Activated CD8-positive, alpha-beta memory T cell treated with anti-CD3 and anti-CD28 coated beads, Interleukin-2, amount 50 U/mL, for 24 hours (primary cell): Measurements from ENCODE around the gene EIF5AL1.
"Not testable (repeated sequence)": the region's sequence is repeated elsewhere in the genome, so short reads cannot be mapped to it uniquely, and the experiment has no call there.

ENCODE experiments used
- DNase-seq: peaks from one replicate; pipeline ENCODE4 v3.0.0-alpha.2; 2020; ENCODE audit errors: extremely low read depth

EIF5AL1 gene

DNA sequence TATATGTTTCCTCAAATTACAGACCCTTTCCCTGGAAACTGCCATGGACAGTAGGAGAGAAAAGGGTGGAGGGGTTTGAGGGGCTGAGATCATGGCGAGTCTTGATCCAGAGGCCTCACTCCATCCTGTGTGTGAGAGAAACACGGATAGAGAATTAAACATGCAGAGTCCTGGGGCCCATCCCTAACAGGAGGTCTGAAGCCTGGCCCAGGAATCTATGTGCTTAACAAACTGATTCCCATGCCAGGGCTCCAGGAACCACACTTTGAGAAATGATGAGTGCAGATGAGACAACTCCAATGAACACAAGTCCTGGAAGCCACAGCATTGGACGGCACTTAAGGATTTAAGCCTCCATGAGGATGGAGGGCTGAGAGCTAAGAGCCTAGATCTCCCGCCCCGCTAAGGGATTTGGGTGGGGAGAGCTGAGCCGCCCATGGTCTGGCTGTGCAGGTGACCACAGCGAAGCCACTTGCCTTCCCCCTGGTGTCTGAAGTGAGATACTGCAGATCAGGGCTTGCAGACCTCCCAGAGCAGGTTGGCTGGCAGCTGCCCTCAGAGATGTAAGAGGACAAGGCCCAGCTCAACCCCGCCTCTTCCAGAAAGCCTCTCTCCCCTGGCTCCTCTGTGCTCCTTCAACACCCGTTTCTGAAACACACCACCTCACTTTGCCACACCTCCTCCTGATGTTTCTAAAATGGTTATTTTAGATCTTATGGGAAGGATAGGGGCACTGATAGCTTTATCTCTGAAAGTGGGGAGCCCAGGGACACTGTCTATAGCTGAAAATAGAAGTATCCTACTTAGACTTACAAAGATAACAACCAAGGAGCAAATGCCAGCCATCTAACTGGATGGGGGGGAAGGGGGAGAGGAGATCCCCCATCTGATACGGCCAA lies 24.8 kb upstream of the EIF5AL1 start:
- DNase-seq, result peak; percentile 3

DNA sequence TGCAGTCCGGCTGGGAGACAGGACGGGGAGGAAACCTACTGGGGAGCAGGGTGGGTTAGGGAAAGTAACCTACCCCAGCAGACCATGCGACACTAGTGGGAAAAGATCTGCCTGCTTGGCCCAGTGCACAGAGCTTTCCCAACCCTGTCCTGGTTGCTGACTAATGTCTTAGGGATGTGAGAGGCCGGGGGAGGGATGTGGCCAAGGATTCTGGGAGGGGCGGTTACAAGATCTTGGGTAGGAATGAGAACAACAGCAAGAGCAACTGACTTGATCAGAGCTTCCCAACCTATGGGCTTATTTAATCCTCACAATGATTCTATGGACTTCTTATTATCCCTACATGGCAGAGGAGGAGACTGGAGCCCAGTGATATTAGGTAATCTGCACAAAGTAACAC lies 24.0 kb upstream of the EIF5AL1 start:
- DNase-seq, result no peak

DNA sequence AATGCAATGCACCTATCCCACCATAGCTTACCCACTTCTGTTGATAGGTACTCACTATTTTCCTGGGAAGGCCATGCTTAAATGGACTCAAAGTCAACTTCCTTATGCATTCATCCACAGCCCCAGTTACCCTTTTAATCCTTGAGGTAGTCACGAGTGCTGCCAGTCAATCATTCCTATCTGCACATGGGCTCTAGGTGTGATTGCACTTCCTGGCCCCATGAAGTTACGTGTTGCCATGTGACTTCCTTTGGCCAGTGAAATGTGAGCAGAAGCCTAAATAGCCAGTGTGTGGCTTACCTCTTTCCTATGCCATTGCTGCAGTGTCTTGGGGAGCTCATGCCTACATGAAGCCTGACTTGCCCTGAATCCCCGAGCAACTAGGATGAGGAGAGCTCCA lies 23.5 kb upstream of the EIF5AL1 start:
- no peak for DNase-seq

DNA sequence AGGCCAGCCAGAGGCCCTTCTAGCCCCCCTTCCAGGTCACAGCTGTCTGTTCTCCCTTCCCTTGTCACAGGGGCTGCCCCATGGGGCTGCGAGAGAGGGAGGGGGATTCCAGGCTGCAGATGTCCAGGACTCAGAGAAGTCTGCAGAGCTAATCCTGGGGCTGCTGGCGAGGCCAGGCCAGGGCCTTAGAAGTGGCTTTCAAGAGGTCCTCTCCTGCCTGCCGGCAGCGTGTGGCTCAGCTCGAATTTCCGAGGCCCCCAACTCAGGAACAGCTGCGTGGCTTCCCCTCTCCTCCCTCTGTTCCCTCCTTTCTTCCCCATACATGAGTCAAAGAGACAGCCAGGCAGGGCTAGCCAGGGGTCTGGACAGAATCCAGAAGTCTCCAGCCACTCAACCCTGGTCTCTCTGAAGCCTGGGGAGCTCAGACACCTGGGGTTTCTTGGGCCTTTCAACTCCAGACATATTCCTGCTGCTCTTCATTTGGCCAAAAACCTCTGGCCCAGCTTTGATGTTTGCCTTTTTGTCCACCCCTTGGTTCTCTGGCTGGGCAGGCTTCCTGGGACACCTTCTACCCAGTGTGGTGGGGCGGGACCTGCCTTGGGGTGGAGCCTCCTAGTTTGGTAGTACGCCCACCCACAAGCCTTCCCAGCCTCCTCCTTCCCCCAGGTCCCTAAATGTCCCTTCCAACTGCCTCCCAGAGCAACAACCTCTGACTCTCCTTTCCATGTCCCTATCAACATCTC lies 21.8 kb upstream of the EIF5AL1 start:
- no peak for DNase-seq

DNA sequence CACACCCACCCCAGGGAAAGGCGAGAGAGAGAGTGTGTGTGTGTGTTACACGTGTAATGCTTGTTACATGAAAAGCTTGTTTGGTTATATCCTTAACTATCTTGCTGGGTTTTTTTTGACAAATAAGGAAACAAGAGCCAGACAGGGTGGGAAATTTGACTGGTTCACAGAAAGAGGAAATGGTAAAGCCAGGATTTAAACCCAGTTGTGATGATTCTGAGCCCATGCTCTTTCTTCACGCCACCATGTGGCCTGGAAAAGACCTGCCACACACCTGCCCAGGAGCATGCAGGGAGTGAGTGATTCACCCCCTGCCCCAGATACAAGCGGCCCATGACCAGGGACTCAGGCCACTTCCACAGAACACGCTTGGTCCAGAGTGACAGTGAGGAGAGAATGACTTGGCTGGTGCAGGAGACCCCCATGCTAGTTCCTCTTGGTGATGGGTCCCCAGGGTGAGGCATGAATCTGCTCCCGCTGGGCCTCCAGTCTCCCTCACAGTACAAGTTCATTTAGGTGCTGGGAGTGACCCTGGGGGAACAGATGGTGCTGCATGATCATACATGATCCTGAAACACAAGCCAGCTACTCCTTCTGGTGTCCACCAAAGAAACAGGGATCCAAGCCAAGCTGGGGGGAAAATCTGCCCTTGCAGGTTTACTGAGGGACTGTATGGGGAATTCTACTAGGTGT lies 21.0 kb upstream of the EIF5AL1 start:
- no peak for DNase-seq

DNA sequence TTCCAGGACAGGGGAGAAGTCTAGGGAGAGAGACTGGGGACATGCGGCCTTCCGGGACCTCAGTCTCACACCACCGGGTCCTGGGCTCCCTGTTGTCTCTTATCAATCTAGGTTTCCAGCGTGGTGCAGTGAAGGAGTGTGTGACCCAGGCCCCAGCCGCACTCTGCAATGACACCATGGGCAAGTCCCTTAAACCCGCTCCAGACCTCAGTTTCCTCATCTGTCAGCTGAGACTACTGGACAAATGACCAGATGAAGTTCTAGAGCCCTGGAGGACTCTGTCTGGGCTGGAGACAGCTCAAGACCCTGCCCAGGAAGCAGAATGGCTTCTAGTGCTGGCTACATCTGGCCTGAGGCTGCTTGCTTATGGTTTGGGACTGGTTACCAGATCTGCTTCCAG lies 20.1 kb upstream of the EIF5AL1 start:
- no peak for DNase-seq

DNA sequence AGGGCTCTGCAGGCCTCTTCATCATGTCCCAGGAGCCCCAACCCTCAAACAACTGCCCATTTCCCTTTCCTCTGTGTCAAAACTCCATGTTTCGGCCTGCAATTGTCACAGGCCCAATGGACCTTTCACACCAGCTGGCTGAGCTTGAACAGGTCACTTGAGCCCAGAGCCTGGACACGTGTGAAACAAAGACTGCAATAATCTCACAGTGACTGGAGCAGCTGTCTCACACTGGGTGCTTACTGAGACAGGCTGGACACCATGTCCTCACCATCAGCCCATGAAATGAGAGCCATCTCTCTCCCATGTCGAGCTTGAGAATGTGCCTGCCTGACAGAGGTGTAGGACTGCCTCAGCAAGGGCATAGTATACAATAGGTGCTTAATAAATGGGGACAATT lies 19.5 kb upstream of the EIF5AL1 start:
- DNase-seq, result no peak

DNA sequence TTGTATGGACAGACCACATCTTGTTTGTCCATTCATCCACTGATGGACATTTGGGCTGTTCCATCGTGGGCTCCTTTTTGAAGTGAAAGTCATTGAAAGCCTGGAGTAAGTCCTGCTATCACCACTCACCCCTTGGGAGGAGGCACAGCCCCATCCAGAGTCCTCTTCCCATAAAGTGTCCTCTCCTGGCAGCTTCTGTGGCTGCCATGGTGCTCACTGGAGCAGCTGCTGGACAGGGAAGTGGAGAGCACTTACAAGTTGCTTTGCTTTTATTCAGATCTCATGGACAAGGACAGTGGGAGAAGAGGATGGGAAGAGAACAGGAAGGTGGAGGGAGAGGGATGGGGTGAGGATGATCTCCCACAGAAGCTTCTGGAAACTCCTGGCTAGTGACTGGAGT lies 18.5 kb upstream of the EIF5AL1 start:
- no peak for DNase-seq

DNA sequence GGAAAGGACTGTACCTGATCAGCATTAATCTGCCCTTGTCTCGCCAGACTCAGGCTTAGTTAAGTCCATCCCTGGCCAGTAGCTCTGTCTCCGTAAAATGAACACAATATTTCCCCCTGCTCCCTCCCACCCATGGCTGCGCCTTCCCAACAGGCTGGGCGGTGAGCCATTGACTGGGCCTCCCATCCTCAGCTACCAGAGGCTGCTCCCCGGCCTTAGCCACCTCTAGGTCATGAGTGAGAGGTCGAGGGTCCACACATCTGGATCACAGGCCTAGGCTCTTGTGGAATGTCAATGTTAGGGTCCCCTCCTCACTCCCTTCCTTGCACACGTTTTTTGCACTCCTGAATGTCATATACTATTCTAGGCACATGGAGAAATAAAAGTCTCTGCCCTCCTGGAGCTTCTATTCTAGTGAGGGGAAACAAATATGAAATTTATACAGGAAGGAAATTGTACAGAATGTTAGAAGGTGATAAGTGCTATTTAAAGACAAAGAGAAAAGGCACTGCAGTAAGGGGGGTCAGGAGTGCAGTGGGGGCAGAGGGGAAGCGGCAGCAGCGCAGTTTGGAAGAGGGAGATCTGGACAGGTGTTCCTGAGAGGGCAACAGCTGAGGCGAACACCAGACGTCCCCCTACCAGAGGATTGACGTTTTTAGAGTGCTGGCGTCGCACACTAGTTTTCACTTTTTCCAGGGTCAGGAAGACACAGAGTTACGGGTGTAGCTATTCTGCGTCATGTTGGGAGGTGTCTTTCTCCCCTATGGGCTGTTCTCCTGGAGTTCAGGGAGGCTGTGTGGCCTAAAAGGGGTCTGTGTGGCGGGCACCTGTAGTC lies 17.2 kb upstream of the EIF5AL1 start:
- DNase-seq, result no peak

DNA sequence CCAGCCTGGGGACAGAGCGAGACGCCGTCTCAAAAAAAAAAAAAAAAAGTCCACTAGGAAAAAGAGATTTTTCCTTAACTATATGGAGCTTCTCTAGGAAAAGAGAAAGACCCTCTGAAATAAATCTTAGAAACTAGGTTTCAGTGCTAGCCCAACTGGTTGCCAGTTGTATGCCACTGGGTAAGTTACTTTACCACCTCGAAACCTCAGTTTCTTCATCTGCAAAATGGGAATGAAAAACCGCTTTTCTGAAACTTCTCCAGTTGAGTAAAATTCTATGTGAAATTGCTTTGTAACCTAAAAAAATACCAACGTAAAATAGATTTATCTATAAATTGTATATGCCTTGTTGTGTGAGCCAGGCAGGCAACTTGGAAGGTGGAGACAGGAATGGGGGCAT lies 16.5 kb upstream of the EIF5AL1 start:
- DNase-seq, result no peak

DNA sequence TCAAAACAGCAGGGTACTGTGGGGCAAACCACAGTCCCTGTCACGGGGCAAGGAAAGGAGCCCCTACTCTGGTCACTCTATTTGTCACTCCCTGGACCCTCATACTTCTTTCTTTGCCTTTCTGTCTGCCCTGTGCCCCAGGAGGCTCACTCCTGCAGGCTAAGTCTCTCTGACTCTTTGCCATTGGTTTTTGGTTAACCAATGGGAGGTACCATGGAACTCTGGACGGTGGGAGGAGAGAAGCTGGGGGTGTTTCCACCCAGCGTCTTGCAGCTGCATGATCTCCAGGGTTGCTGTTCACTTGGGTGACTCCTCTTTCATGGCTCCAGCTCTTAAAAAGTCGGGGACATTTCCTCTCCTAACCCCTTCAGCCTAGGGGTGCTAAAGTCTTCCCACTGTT lies 15.4 kb upstream of the EIF5AL1 start:
- no peak for DNase-seq

DNA sequence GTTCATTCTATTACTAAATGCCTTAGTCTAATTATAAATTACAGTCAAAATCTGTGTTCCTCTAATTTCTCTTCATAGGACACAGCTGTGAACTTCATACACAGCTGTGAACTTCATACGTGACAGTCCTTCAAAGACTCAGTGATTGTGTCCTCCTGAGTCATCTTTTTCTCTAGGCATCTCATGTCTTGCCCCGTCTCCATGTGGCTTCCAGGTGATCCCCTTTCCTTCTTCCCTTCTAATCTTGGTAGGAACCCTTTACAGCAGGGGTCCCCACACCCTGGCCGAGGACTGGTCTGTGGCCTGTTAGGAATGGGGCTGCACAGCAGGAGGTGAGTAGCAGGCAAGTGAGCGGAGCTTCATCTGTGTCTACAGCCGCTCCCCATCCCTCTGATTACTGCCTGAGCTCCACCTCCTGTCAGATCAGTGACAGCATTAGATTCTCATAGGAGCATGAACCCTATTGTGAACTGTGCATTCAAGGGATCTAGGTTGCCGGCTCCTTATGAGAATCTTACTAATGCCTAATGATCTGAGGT lies 14.0 kb upstream of the EIF5AL1 start:
- DNase-seq, result no peak

DNA sequence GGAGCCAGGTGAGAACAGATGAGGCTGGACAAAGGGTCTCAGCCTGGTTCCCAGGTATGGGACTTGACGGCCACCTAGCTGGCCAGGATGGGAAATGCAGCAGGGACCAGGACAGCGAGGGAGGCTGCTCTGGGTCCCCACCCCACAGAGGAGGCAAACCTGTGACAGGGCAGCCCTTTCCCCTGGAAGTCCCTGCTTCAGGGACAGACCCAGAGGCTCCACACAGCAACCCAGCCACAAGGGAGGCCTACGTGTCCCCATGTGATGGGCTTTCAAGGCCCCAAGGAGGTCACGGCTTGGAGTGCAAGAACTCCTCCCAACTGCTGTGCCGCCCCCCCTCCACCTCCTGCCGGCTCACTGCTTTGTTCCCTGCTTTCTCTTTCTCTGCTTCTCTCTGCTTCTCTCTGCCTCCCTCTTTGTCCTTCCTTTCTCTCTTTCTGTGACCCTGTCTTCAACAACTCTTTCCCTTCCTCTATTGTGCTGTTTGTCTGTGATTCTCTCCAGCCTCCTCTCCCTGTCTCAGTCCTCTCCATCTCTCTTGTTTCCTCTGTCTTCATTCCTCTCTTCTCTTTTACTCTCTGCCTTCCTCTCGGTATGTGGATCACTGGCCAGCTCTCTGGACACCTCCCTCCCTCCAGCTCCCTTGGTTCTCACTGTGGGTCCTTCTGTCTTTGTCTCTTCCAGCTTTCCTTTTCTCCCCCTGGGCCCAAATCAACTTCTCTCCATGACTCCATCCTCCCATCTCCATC lies 9.6 kb upstream of the EIF5AL1 start:
- no peak for DNase-seq

DNA sequence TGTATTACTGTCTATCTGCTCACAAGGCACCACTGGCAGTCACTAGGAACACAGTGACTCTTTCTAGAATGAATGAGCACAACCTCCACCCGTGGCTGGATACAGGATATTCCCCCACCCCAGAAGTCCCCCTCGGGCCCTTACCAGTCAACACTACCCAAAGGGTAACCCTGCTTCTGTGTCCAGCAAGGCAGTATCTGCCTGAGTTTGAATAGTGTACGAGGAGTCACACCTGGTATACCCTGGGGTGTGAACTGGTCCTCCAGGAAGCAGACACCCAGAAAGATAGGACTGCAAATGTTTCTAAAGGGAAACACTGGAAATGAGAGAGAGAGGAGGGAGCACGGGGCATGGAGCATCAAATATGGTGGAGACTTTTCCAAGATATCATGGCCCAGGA lies 8.5 kb upstream of the EIF5AL1 start:
- not testable (repeated sequence) for DNase-seq

DNA sequence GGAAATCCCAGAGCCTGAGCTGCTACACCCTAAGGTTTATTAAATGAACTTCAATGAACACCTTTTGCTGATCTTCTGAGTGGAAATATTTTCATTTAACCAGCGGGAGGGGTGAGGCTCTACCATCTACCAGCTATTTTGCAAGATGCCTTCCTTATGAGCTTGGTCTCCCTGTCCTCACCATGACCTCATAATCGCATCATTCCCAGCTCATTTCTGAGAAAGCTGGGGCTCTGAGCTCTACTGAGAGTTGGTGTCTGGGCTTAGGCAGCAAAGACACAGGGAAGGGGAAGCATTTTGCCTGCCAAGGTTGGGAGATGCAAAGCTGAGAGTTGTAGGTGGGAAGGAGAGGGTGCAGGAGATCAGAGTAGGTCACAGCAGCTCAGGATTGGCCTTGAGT lies 7.8 kb upstream of the EIF5AL1 start:
- not testable (repeated sequence) for DNase-seq

DNA sequence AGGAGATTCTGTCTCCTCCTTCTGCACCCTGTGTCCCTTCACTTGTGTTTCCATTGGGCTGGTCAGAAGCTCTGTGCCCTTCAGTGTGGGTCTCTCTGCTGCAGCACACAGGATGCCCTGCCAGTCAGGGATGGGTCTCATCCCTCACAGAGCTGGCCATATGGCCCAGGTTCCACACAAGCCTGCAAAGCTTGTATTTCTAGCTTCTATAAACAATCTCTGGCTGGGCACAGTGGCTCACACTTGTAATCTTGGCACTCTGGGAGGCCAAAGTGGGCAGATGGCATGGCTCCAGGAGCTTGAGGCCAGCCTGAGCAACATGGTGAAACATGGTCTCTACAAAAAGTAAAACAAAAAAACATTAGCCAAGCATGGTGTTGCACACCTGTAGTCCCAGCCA lies 7.0 kb upstream of the EIF5AL1 start:
- DNase-seq, result not testable (repeated sequence)

DNA sequence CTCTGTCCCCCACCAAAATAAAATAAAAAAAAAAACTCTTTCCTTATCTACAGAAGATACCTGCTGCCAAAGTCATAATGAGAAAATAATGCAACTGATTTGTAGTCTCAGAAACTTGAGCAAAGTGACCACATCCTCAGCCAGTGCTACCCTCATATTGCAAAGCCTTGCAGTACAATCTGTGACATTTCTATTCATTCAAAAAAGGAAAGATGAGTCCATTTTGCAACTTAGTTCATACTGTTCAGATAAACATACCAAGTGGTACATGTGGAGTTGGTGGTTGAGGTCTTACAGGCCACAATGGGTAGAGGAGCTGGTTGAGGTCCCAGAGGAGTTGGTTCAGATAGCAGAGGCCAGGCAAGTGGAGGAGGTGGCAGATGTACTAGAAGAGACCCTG lies 6.5 kb upstream of the EIF5AL1 start:
- no peak for DNase-seq

DNA sequence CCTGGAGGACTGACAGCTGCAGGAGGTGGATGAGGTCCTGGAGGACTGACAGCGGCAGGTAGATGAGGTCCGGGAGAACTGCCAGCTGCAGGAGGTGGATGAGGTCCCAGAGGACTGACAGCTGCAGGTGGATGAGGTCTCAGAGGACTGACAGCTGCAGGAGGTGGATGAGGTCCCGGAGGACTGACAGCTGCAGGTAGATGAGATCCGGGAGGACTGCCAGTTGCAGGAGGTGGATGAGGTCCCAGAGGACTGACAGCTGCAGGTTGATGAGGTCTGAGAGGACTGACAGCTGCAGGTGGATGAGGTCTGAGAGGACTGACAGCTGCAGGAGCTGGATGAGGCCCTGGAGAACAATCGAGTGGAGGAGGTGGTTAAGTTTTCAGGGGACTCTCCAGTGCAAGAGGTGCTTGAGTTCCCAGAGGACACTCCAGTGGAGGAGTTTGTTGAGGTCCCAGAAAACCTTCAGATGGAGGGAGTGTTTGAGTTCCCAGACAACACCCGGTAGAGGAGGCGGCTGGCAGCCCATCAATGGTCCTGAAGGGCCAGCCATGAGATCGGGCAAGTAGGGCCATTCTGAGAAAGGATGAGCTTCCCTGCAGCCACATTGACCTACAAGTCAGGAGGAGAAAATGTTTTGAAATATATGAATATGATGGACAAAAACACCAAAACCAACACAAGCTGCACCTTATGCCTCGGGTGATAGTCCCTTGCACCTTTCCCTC lies 4.7 kb upstream of the EIF5AL1 start:
- DNase-seq, result no peak

DNA sequence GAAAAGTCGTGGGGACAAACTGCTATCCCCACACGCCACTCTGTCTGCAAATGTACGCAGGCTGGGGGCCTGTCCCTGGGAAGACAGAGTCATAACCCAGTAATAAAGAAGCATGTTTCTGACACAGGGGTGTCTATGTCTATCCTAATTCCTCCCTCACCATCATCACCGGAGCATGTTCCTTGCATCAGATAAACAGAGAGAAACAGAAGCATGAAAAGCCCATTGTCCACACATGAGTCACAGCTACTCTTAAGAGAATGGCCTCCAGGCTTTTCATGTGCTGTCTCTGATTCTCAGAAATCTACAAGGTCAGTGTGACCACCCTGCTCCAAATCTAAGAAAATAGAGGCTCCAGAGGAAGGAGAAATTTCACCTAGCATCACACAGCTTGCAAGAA lies 4.1 kb upstream of the EIF5AL1 start:
- not testable (repeated sequence) for DNase-seq
